ENCODE results near the gene IL11RA.

IL11RA gene

GRCh38 chr9:34607331-34607730, 44.7 kb upstream of the IL11RA start:
- no peak for TF ChIP-seq POLR2AphosphoS5 (IDR thresholded peaks at IDR 0.05; ENCODE audit: low read depth, low read length)
- TF ChIP-seq TAF1 (IDR thresholded peaks at IDR 0.05; ENCODE audit: borderline replicate concordance, insufficient read depth, low read length) = no peak
- no peak for TF ChIP-seq SIN3A (IDR thresholded peaks at IDR 0.05; ENCODE audit: borderline replicate concordance, insufficient read depth, low read length)
- TF ChIP-seq REST (IDR thresholded peaks at IDR 0.05; ENCODE audit: insufficient read depth in 1 of 2, low read depth in 2 of 2, low read length in 2 of 2) = no peak
- TF ChIP-seq FOXP2 (optimal IDR thresholded peaks at IDR 0.05; ENCODE audit: borderline replicate concordance, extremely low read depth, extremely low read length, insufficient read depth) = no peak

GRCh38 chr9:34610434-34611206, 41.4 kb upstream of the IL11RA start:
- TF ChIP-seq FOXP2 (optimal IDR thresholded peaks at IDR 0.05; ENCODE audit: borderline replicate concordance, extremely low read depth, extremely low read length, insufficient read depth) = no peak
- no peak for TF ChIP-seq REST (IDR thresholded peaks at IDR 0.05; ENCODE audit: insufficient read depth in 1 of 2, low read depth in 2 of 2, low read length in 2 of 2)
- no peak; the same call in 1 of the 2 replicates for TF ChIP-seq POLR2AphosphoS5 (IDR thresholded peaks at IDR 0.05; ENCODE audit: low read depth, low read length)
- no peak for TF ChIP-seq SIN3A (IDR thresholded peaks at IDR 0.05; ENCODE audit: borderline replicate concordance, insufficient read depth, low read length)
- TF ChIP-seq TAF1 (IDR thresholded peaks at IDR 0.05; ENCODE audit: borderline replicate concordance, insufficient read depth, low read length) = no peak

GRCh38 chr9:34611251-34611810, 40.7 kb upstream of the IL11RA start:
- TF ChIP-seq TAF1 (IDR thresholded peaks at IDR 0.05; ENCODE audit: borderline replicate concordance, insufficient read depth, low read length) = no peak
- no peak for TF ChIP-seq SIN3A (IDR thresholded peaks at IDR 0.05; ENCODE audit: borderline replicate concordance, insufficient read depth, low read length)
- no peak for TF ChIP-seq FOXP2 (optimal IDR thresholded peaks at IDR 0.05; ENCODE audit: borderline replicate concordance, extremely low read depth, extremely low read length, insufficient read depth)
- TF ChIP-seq REST (IDR thresholded peaks at IDR 0.05; ENCODE audit: insufficient read depth in 1 of 2, low read depth in 2 of 2, low read length in 2 of 2) = no peak
- no peak for TF ChIP-seq POLR2AphosphoS5 (IDR thresholded peaks at IDR 0.05; ENCODE audit: low read depth, low read length)

- TF ChIP-seq REST (IDR thresholded peaks at IDR 0.05; ENCODE audit: insufficient read depth in 1 of 2, low read depth in 2 of 2, low read length in 2 of 2) (no peak), TAF1 (IDR thresholded peaks at IDR 0.05; ENCODE audit: borderline replicate concordance, insufficient read depth, low read length) (peak; percentile 87), POLR2AphosphoS5 (IDR thresholded peaks at IDR 0.05; ENCODE audit: low read depth, low read length) (peak; percentile 87), FOXP2 (optimal IDR thresholded peaks at IDR 0.05; ENCODE audit: borderline replicate concordance, extremely low read depth, extremely low read length, insufficient read depth) (no peak), SIN3A (IDR thresholded peaks at IDR 0.05; ENCODE audit: borderline replicate concordance, insufficient read depth, low read length) (0 out of 2 replicates have a peak, but pooled peaks have one; percentile 45)
Measured at GRCh38 chr9:34611811-34612787, 39.9 kb upstream of the IL11RA start, which contains the start of gene RPP25L. TSS of gene RPP25L (minus strand) at chr9:34612097. CDS start at chr9:34611296, 801 bp downstream.
